ENCODE results near the gene PCDHGA1.

Gene PCDHGA1

GRCh38 chr5:141533897-141534296, 203.6 kb downstream of the PCDHGA1 start:
- peaks cover 6% of the 10 kb centered on the region for H3K36me3 ChIP-seq (ENCODE audit: control insufficient read depth, insufficient read depth, low read length)
- TF ChIP-seq CTCF (IDR thresholded peaks at IDR 0.05; ENCODE audit: insufficient read depth, low read length, poor library complexity, severe bottlenecking): no peak

DNA sequence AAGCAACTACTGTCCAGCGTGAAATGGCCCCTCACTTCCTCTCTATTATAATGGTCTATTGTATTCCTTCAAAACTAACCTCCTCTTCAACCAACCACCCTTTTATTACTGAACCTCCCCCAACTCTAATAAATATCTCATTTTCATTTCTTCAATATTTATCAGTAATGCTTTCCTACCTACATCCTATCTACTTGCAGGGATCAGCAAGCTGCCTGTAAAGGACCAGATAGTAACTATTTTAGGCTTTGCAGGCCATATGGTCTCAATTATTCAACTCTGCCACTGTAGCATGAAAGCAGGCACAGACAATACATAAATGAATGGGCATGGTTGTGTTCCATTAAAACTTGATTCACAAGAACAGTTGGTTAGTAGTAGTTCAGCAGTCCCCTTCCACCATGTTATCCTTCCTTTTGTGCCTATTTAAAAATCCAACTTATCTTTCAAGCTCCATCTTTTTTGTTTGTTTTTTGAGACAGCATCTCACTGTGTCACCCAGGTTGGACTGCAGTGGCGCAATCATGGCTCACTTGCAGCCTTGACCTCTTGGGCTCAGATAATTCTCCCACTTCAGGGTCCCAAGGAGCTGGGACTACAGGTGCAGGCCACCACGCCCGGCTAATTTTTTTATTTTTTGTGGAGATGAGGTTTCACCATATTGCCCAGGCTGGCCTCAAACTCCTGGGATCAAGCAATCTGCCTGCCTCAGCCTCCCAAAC, 204.3 kb downstream of the PCDHGA1 start:
- no peak overlapping the region for H3K4me3 ChIP-seq (replicated peaks; ENCODE audit: low read depth, low read length)
- no peak for DNase-seq (ENCODE audit: extremely low read depth, insufficient read length)
- TF ChIP-seq CTCF (IDR thresholded peaks at IDR 0.05; ENCODE audit: insufficient read depth, low read length, poor library complexity, severe bottlenecking): no peak
- H3K27me3 ChIP-seq (replicated peaks; ENCODE audit: control insufficient read depth, insufficient read depth, low read length): no peaks in the 10 kb centered on the region
- H3K36me3 ChIP-seq (ENCODE audit: control insufficient read depth, insufficient read depth, low read length): peaks cover 6% of the 10 kb centered on the region

More at GRCh38 chr5:141533897-141534296, 203.6 kb downstream of the PCDHGA1 start:
- H3K27me3 ChIP-seq (replicated peaks; ENCODE audit: control insufficient read depth, insufficient read depth, low read length): no peaks in the 10 kb centered on the region
- DNase-seq (ENCODE audit: extremely low read depth, insufficient read length): no peak
- no peak overlapping the region for H3K4me3 ChIP-seq (replicated peaks; ENCODE audit: low read depth, low read length)

GRCh38 chr5:141543053-141543452, 212.7 kb downstream of the PCDHGA1 start:
- Histone ChIP-seq H3K4me3 (replicated peaks; ENCODE audit: low read depth, low read length) (no peak overlapping the region), H3K36me3 (ENCODE audit: control insufficient read depth, insufficient read depth, low read length) (peaks cover 2% of the 10 kb centered on the region), H3K27me3 (replicated peaks; ENCODE audit: control insufficient read depth, insufficient read depth, low read length) (no peaks in the 10 kb centered on the region)
- no peak for DNase-seq (ENCODE audit: extremely low read depth, insufficient read length)
- TF ChIP-seq CTCF (IDR thresholded peaks at IDR 0.05; ENCODE audit: insufficient read depth, low read length, poor library complexity, severe bottlenecking): no peak

DNA sequence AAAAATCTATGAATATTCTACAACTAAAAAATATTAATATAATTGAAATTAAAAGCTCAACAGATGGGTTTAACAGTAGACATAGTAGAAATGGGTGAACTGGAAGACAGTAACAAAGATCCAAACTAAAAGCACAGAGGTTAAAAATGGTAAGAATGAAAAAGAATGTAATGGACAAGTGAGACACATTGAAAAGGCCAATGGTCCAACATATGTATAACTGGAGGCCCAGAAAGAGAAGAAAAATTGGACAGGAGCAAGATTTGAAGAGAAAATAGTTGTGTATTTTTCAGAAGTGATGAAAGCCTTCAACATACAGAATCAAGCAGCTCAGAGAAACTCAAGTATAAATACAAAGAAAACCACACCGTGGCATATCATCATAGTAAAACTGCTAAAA, 217.2 kb downstream of the PCDHGA1 start:
- no peaks in the 10 kb centered on the region for H3K27me3 ChIP-seq (replicated peaks; ENCODE audit: control insufficient read depth, insufficient read depth, low read length)
- no peak for DNase-seq (ENCODE audit: extremely low read depth, insufficient read length)
- peaks cover 3% of the 10 kb centered on the region for H3K36me3 ChIP-seq (ENCODE audit: control insufficient read depth, insufficient read depth, low read length)
- no peak overlapping the region for H3K4me3 ChIP-seq (replicated peaks; ENCODE audit: low read depth, low read length)
- TF ChIP-seq CTCF (IDR thresholded peaks at IDR 0.05; ENCODE audit: insufficient read depth, low read length, poor library complexity, severe bottlenecking): no peak

- Histone ChIP-seq H3K36me3 (ENCODE audit: control insufficient read depth, insufficient read depth, low read length) (peaks cover 3% of the 10 kb centered on the region), H3K27me3 (replicated peaks; ENCODE audit: control insufficient read depth, insufficient read depth, low read length) (no peaks in the 10 kb centered on the region), H3K4me3 (replicated peaks; ENCODE audit: low read depth, low read length) (no peak overlapping the region)
- TF ChIP-seq CTCF (IDR thresholded peaks at IDR 0.05; ENCODE audit: insufficient read depth, low read length, poor library complexity, severe bottlenecking): no peak
- no peak for DNase-seq (ENCODE audit: extremely low read depth, insufficient read length)
Observed at GRCh38 chr5:141547921-141548320, 217.6 kb downstream of the PCDHGA1 start.
